ENCODE measurements around the gene CNPY3. TPM values are rescaled to one million over a fixed set of nuclear protein-coding genes. Genes with fewer than 3 reads are reported as not detected.
A peak's percentile ranks its signal among the peaks of the same experiment; 100 is the strongest.

Gene CNPY3
- total and polyA plus RNA-seq, 2 of the 13 experiments (the other 11 are each of a cell fraction or from before 2014, with no cell fraction given), result 42.3 to 60.2 TPM

- TF ChIP-seq SNAPC4 (CRISPR knock-in tag; IDR thresholded peaks at IDR 0.05) (no peak), PLRG1 (conservative IDR thresholded peaks at IDR 0.05) (no peak), SNRNP70 (IDR thresholded peaks at IDR 0.05; ENCODE audit: low read depth, low read length) (no peak), ELK4 (CRISPR knock-in tag; IDR thresholded peaks at IDR 0.05; ENCODE audit: borderline replicate concordance) (no peak), ZXDC (CRISPR knock-in tag; IDR thresholded peaks at IDR 0.05) (no peak), NFATC3 (CRISPR knock-in tag; IDR thresholded peaks at IDR 0.05) (no peak), TERF1 (CRISPR knock-in tag; IDR thresholded peaks at IDR 0.05) (no peak), ZNF547 (CRISPR knock-in tag; IDR thresholded peaks at IDR 0.05) (0 out of 2 replicates have a peak, but pooled peaks have one; percentile 31), FOXK1 (CRISPR knock-in tag; IDR thresholded peaks at IDR 0.05; ENCODE audit: borderline replicate concordance, low read depth) (no peak), CENPT (CRISPR knock-in tag; IDR thresholded peaks at IDR 0.05; ENCODE audit: low read depth) (no peak), SALL1 (CRISPR knock-in tag; IDR thresholded peaks at IDR 0.05) (no peak), ZNF788 (CRISPR knock-in tag; IDR thresholded peaks at IDR 0.05; ENCODE audit: borderline replicate concordance) (0 out of 2 replicates have a peak, but pooled peaks have one; percentile 33), ZNF225 (CRISPR knock-in tag; IDR thresholded peaks at IDR 0.05) (no peak), ARNT2 (CRISPR knock-in tag; IDR thresholded peaks at IDR 0.05; ENCODE audit: low read depth) (no peak), HNF1B (CRISPR knock-in tag; IDR thresholded peaks at IDR 0.05) (peak; percentile 46; the same call in 1 of the 2 replicates)
Measured at GRCh38 chr6:42963855-42964605, 34.8 kb downstream of the CNPY3 start (continued).
